GM18517 (cell line): ENCODE data around the gene OR10Z1.

Experiments used
- ATAC-seq: cut with Tn5 transposase; IDR thresholded peaks from one replicate; pipeline ENCODE4 v1.9.1; 2021; ENCODE audit warnings: mild to moderate bottlenecking, moderate library complexity; ENCODE audit not compliant: unreplicated experiment

The OR10Z1 gene, protein sequence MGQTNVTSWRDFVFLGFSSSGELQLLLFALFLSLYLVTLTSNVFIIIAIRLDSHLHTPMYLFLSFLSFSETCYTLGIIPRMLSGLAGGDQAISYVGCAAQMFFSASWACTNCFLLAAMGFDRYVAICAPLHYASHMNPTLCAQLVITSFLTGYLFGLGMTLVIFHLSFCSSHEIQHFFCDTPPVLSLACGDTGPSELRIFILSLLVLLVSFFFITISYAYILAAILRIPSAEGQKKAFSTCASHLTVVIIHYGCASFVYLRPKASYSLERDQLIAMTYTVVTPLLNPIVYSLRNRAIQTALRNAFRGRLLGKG

GRCh38 chr1:158604968-158605367 is at the start of gene OR10Z1:
OR10Z1 (plus strand) TSS chr1:158605268; CDS start chr1:158606439, 1,171 bp downstream.
- no peak for ATAC-seq

DNA sequence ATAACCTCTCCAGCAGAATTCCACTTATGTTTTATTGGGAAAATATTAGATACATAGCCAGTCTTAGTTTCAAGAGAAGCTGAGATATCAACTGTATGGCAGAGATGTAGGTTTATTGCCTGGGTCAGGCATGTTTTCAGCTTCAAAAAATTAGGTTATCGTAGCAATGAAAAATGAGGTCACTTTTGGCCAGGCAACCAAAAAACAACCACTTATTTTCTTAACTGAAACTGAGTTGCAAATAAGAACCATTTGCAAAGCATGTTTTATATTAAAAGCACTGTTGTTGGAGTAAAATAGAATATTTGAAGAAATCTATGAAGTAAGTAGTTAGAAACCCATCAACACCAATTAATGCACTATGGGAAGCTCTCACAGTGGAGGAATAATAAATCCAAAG is 45.4 kb upstream of the OR10Z1 start:
- no peak for ATAC-seq

- no peak for ATAC-seq
Observed at GRCh38 chr1:158563853-158564252, 41.2 kb upstream of the OR10Z1 start.

- no peak for ATAC-seq
Observed at GRCh38 chr1:158564608-158565007, 40.5 kb upstream of the OR10Z1 start.

- ATAC-seq: no peak
Observed at GRCh38 chr1:158570480-158570879, 34.6 kb upstream of the OR10Z1 start, which contains the start of gene OR6P1. OR6P1 (minus strand) TSS chr1:158570580; CDS start chr1:158563604, 6,976 bp downstream.

- no peak for ATAC-seq
Observed at GRCh38 chr1:158572226-158572625, 32.8 kb upstream of the OR10Z1 start.

- ATAC-seq: no peak
Observed at GRCh38 chr1:158577561-158577960, 27.5 kb upstream of the OR10Z1 start.

- no peak for ATAC-seq
Observed at GRCh38 chr1:158579733-158580132, 25.3 kb upstream of the OR10Z1 start, which contains the start of gene OR10X1. OR10X1 (minus strand) TSS chr1:158579899; CDS start chr1:158579899, 0 bp downstream.

- ATAC-seq: no peak
Observed at GRCh38 chr1:158583962-158584361, 21.1 kb upstream of the OR10Z1 start.

DNA sequence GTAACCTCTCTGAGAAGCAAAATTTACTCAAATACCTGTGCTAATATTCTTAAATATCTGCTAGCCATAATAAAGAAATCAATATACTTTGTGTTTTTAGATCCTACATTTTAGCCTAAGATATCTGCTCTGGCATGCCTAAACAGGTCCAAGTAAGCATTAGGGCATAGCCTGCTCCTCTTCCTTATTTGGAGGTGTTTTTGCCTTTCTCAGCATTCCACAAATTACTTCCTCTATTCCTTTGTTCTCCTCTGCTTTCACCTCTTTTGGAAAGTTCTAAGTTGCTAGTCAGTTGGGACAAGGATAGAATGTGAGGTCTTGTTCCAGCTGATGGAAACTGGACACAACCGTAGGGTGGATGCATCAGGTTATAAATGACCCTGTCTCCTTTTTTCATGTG is 18.1 kb upstream of the OR10Z1 start:
- no peak for ATAC-seq

DNA sequence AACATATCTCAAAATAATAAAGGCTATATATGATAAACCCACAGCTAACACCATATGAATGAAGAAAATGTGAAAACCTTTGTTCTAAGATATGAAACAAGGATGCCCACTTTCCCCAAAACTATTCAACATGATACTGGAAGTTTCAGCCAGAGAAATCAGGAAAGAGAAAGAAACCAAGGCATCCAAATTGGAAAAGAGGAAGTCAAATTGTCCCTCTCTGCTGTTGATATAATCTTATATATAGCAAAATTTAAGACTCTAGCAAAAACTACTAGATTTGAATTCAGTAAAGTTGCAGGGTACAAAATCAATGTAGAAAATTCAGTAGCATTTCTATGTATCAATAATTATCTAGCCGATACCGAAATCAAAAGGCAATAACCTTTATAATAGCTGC is 4.3 kb upstream of the OR10Z1 start:
- no peak for ATAC-seq

GRCh38 chr1:158607296-158607695 is 2.2 kb downstream of the OR10Z1 start:
- ATAC-seq: no peak

GRCh38 chr1:158611916-158612315 is 6.8 kb downstream of the OR10Z1 start:
- ATAC-seq: no peak

GRCh38 chr1:158613764-158614163 is 8.7 kb downstream of the OR10Z1 start:
- ATAC-seq: no peak

DNA sequence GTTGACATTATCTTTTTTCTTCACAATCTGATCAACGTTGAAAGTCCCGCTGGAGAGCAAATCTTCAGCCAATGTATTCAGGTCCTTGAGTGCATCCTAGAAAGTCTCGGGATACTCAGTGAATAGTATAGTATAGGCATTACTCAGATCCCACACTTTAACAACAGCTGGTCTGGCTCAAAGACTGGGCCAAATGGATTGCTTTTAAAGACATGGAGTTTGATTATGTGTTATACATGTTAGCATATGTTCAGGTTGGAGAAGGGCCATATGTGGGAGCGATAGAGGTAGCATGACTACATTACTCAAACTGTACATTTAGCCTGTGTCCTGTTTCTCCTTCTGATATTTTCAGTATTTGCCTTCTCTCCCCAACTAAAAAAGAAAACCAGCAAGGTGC is 33.1 kb downstream of the OR10Z1 start:
- ATAC-seq: no peak

DNA sequence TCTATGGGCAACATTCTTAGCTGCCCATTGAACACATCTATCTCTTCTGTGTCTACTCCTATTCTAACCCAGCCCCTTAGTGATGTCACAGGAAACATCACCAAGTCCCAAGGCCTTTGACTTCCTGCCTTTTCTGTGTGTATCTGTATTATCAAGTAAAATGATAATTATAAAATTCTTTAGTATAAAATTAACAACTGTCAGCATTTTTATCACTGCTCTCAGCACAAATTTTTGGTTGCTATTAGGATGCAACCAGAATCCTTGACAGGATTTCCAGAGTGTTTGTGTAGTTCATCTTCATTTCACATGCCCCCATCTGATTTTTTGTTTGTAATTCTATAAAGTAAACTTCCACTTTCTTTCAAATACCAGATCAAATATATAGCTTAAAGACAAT is 33.8 kb downstream of the OR10Z1 start:
- no peak for ATAC-seq

GRCh38 chr1:158644449-158644848 is 39.4 kb downstream of the OR10Z1 start:
- no peak for ATAC-seq

- ATAC-seq: no peak
Observed at GRCh38 chr1:158646465-158646864, 41.4 kb downstream of the OR10Z1 start.

- no peak for ATAC-seq
Observed at GRCh38 chr1:158649052-158649451, 44.0 kb downstream of the OR10Z1 start.

DNA sequence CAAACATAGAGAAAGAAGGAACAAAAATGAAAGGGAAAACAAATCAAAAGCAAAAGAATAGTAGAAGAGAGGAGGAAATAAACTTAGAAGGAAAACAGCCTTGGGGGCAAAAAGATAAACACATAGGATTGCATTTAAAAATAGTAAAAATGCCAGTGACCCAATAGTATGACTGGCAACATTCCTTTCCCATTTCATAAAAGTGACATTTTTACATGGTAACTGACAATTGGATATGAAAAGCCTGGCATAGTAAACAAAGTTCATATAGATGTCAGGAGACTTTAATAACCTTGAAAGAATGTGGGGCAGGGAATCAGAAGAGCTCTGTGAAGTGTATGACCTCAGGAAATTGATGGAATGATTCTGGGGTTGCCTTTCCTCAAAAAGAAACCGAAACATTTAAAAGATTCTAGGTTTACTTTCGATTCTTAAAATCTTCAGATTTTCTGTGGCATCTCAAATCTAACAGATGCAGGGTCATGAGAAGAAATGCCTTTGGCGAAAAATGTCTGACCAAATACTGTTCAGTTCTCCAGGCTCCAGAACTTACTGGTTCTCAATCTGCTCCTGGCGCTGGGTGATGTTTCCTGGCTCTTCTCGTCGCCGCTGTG is 47.8 kb downstream of the OR10Z1 start:
- ATAC-seq: no peak

- ATAC-seq: no peak
Observed at GRCh38 chr1:158654086-158654485, 49.0 kb downstream of the OR10Z1 start.

DNA sequence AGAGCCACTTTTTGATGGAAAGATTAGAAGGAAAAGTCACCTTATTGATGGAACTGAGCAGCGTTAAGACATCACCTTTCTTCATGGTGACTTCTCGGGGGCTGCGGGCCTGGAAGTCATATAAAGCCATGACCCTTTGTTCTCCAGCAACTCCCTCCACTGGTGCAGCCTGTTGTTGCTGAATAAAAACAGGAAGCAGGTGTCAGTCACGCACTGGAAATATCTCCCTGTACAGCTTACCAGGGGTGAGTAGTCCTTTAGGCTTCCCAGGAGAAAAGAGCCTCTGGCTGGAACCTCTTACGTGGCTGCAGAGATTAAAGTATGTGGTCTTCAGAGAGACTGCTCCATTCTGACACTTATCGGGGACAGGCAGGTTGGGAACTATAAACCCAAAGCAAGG is 49.5 kb downstream of the OR10Z1 start:
- ATAC-seq: no peak
